H9 (cell line): ENCODE data around the gene FABP1. TPM values are rescaled to one million over a fixed set of nuclear protein-coding genes. Genes with fewer than 3 reads are reported as not detected.

ENCODE experiments used
- DNase-seq: peaks from one replicate; pipeline ENCODE4 v3.0.0-alpha.2; 2017
- H2AFZ ChIP-seq: one replicate; pipeline ENCODE4 v1.6.1; 2013; ENCODE audit warnings: mild to moderate bottlenecking, low read length, control low read depth, moderate library complexity
- H2AK5ac ChIP-seq: 2 replicates; pipeline ENCODE4 v1.6.1; 2013; ENCODE audit warnings: low read length, control low read depth, mixed read lengths; ENCODE audit not compliant: insufficient read length
- H2BK120ac ChIP-seq: one replicate; pipeline ENCODE4 v1.6.1; 2013; ENCODE audit warnings: low read depth, mild to moderate bottlenecking, low read length, control low read depth, inconsistent platforms; ENCODE audit not compliant: poor library complexity, severe bottlenecking
- H2BK12ac ChIP-seq: 2 replicates; pipeline ENCODE4 v1.6.1; 2013; ENCODE audit warnings: low read length, control low read depth, mixed read lengths, low read depth; ENCODE audit not compliant: insufficient read length
- H2BK15ac ChIP-seq: 2 replicates; pipeline ENCODE4 v1.6.1; 2013; ENCODE audit warnings: low read depth, low read length, control low read depth
- H2BK20ac ChIP-seq: one replicate; pipeline ENCODE4 v1.6.1; 2013; ENCODE audit warnings: low read depth, mild to moderate bottlenecking, low read length, control low read depth, inconsistent platforms; ENCODE audit not compliant: poor library complexity, severe bottlenecking
- H2BK5ac ChIP-seq: 2 replicates; pipeline ENCODE4 v1.6.1; 2013; ENCODE audit warnings: low read length, control low read depth, mixed read lengths; ENCODE audit not compliant: insufficient read length
- H3K14ac ChIP-seq: 2 replicates; pipeline ENCODE4 v1.6.1; 2013; ENCODE audit warnings: low read length, control low read depth; ENCODE audit not compliant: insufficient read depth
- H3K18ac ChIP-seq: 2 replicates; pipeline ENCODE4 v1.6.1; 2013; ENCODE audit warnings: low read depth, mild to moderate bottlenecking, mixed read lengths, low read length, control low read depth; ENCODE audit not compliant: insufficient read length
- H3K23ac ChIP-seq: 2 replicates; pipeline ENCODE4 v1.6.1; 2013; ENCODE audit warnings: low read length, control low read depth, mixed read lengths, low read depth; ENCODE audit not compliant: insufficient read length
- H3K23me2 ChIP-seq: 2 replicates; pipeline ENCODE4 v1.6.1; 2013; ENCODE audit warnings: low read depth, mild to moderate bottlenecking, mixed read lengths, low read length, control low read depth; ENCODE audit not compliant: insufficient read length, poor library complexity, severe bottlenecking
- H3K27ac ChIP-seq: 2 replicates; pipeline ENCODE4 v1.5.1; 2013; ENCODE audit warnings: low read length, control low read depth, mixed read lengths, low read depth; ENCODE audit not compliant: insufficient read length
- H3K27me3 ChIP-seq: 2 replicates; pipeline ENCODE4 v1.6.1; 2013; ENCODE audit warnings: low read length, control low read depth, inconsistent platforms; ENCODE audit not compliant: insufficient read depth
- H3K4ac ChIP-seq: 2 replicates; pipeline ENCODE4 v1.6.1; 2013; ENCODE audit warnings: low read depth, mild to moderate bottlenecking, control low read depth, inconsistent platforms, low read length, moderate library complexity
- H3K4me1 ChIP-seq: 2 replicates; pipeline ENCODE4 v1.6.1; 2013; ENCODE audit warnings: low read length, control low read depth, inconsistent platforms; ENCODE audit not compliant: insufficient read depth
- H3K4me2 ChIP-seq: 2 replicates; pipeline ENCODE4 v1.6.1; 2013; ENCODE audit warnings: low read length, control low read depth, mixed read lengths; ENCODE audit not compliant: insufficient read length, insufficient read depth
- H3K56ac ChIP-seq: 2 replicates; pipeline ENCODE4 v1.6.1; 2013; ENCODE audit warnings: low read depth, mild to moderate bottlenecking, mixed read lengths, low read length, control low read depth; ENCODE audit not compliant: insufficient read length
- H3K79me1 ChIP-seq: 2 replicates; pipeline ENCODE4 v1.6.1; 2013; ENCODE audit warnings: low read depth, mild to moderate bottlenecking, moderate library complexity, low read length, control low read depth, inconsistent platforms; ENCODE audit not compliant: insufficient read depth, poor library complexity, severe bottlenecking
- H3K79me2 ChIP-seq: 2 replicates; pipeline ENCODE4 v1.6.1; 2013; ENCODE audit warnings: low read length, control low read depth, inconsistent platforms; ENCODE audit not compliant: insufficient read depth
- H3K9ac ChIP-seq: 2 replicates; pipeline ENCODE4 v1.6.1; 2013; ENCODE audit warnings: low read length, control low read depth, mixed read lengths; ENCODE audit not compliant: insufficient read length; ENCODE audit errors: extremely low read depth
- H3K9me3 ChIP-seq: one replicate; pipeline ENCODE4 v1.6.1; 2013; ENCODE audit warnings: low read depth, low read length, inconsistent platforms; ENCODE audit not compliant: control insufficient read depth
- H3T11ph ChIP-seq: one replicate; pipeline ENCODE4 v1.6.1; 2013; ENCODE audit warnings: mild to moderate bottlenecking, low read length, control low read depth, inconsistent platforms
- H4K20me1 ChIP-seq: one replicate; pipeline ENCODE4 v1.6.1; 2013; ENCODE audit not compliant: control insufficient read depth, insufficient read length, insufficient read depth
- H4K5ac ChIP-seq: 2 replicates; pipeline ENCODE4 v1.6.1; 2013; ENCODE audit warnings: low read depth, mild to moderate bottlenecking, mixed read lengths, low read length, control low read depth; ENCODE audit not compliant: insufficient read length
- H4K8ac ChIP-seq: replicated peaks from 2 replicates; pipeline ENCODE4 v1.6.1; 2013; ENCODE audit warnings: low read length, control low read depth, mixed read lengths, low read depth; ENCODE audit not compliant: insufficient read length
- H4K91ac ChIP-seq: 2 replicates; pipeline ENCODE4 v1.6.1; 2013; ENCODE audit warnings: low read depth, mild to moderate bottlenecking, moderate library complexity, mixed read lengths, low read length, control low read depth; ENCODE audit not compliant: insufficient read length
- H3K27ac Mint-ChIP-seq, 3 experiments: 2 replicates in 2 of 3; 3 replicates in 1 of 3; pipeline ENCODE4 v1.8.0; 2020 to 2021; ENCODE audit warnings: mixed read lengths in 3 of 3, mild to moderate bottlenecking in 1 of 3, moderate library complexity in 1 of 3
- H3K27me3 Mint-ChIP-seq: 2 replicates; pipeline ENCODE4 v1.8.0; 2021; ENCODE audit warnings: low read depth, mild to moderate bottlenecking, moderate library complexity, mixed read lengths
- H3K36me3 Mint-ChIP-seq, 3 experiments: 2 replicates in 2 of 3; 3 replicates in 1 of 3; pipeline ENCODE4 v1.8.0; 2020 to 2021; ENCODE audit warnings: low read depth in 3 of 3, mixed read lengths in 3 of 3; ENCODE audit not compliant: insufficient read depth in 1 of 3
- H3K4me1 Mint-ChIP-seq, 2 experiments: 2 replicates each; pipeline ENCODE4 v1.8.0; 2020; ENCODE audit warnings: mixed read lengths in 2 of 2
- H3K4me3 Mint-ChIP-seq, 2 experiments: 2 replicates in 1 of 2; 3 replicates in 1 of 2; pipeline ENCODE4 v1.8.0; 2020 to 2021; ENCODE audit warnings: mild to moderate bottlenecking in 2 of 2, mixed read lengths in 2 of 2, moderate library complexity in 1 of 2
- H3K9me3 Mint-ChIP-seq, 2 experiments: 2 replicates in 1 of 2; 3 replicates in 1 of 2; pipeline ENCODE4 v1.8.0; 2020; ENCODE audit warnings: mild to moderate bottlenecking in 2 of 2, mixed read lengths in 2 of 2, moderate library complexity in 1 of 2
- CTCF ChIP-seq: fragments of 200-600 bp; sonication (generic); conservative IDR thresholded peaks from 3 replicates; pipeline ENCODE4 v1.8.0; 2021; ENCODE audit warnings: antibody characterized with exemption, mild to moderate bottlenecking
- WGBS: extraction: QIAGEN DNeasy Blood & Tissue Kit; methylation state at CpG from one replicate; pipeline ENCODE4 v1.1.7; 2013; ENCODE audit warnings: missing lambda C conversion rate, low lambda C conversion rate, mixed read lengths; ENCODE audit not compliant: insufficient read length; ENCODE audit errors: extremely low coverage; 5-methylcytosine and 5-hydroxymethylcytosine counted together
- total RNA-seq: library from RNA; stranded (reverse); gene quantifications from 2 replicates; pipeline ENCODE4 v1.2.1, GENCODE V29; 2021

FABP1 gene
- total RNA-seq, 1 experiment from 2014 or later: not detected

GRCh38 chr2:88078643-88079172 is 49.2 kb downstream of the FABP1 start:
- no peak overlapping the region for H2BK5ac ChIP-seq
- no peak overlapping the region for H3K56ac ChIP-seq
- no peak overlapping the region for H4K8ac ChIP-seq
- no peak for DNase-seq
- no peak overlapping the region for H3K27ac ChIP-seq
- H2BK12ac ChIP-seq: no peak overlapping the region
- H2BK120ac ChIP-seq: no peak overlapping the region
- peaks cover 9% of the 10 kb centered on the region for H3K4me1 ChIP-seq
- Mint-ChIP-seq H3K27ac (no peak overlapping the region), H3K4me1 (peaks cover 20 to 21% of the 10 kb centered on the region in 2 experiments), H3K4me3 (no peak overlapping the region), H3K9me3 (peaks cover 3 to 5% of the 10 kb centered on the region in 2 experiments; a peak in 4 of 5 replicates), H3K27me3 (no peaks in the 10 kb centered on the region; the same call in 1 of the 2 replicates), H3K36me3 (no peaks in the 10 kb centered on the region)
- H3K18ac ChIP-seq: no peak overlapping the region
- no CpG with 5 or more reads among the region's 3 CpGs for whole genome bisulfite sequencing
- no peaks in the 10 kb centered on the region; the same call in 1 of the 2 replicates for H3K27me3 ChIP-seq
- H3K14ac ChIP-seq: no peak overlapping the region
- no peak overlapping the region for H3K4ac ChIP-seq
- H3K79me2 ChIP-seq: no peaks in the 10 kb centered on the region
- no peak for TF ChIP-seq CTCF
- H2AK5ac ChIP-seq: no peak overlapping the region
- H4K5ac ChIP-seq: no peak overlapping the region
- H3K23ac ChIP-seq: no peak overlapping the region
- no peak overlapping the region for H3K9ac ChIP-seq
- H4K91ac ChIP-seq: no peak overlapping the region
- H2BK15ac ChIP-seq: no peak overlapping the region
- no peak overlapping the region for H2BK20ac ChIP-seq
- no peaks in the 10 kb centered on the region for H3K9me3 ChIP-seq
- no peak overlapping the region for H2AFZ ChIP-seq
- no peaks in the 10 kb centered on the region for H3K79me1 ChIP-seq
- H4K20me1 ChIP-seq: no peaks in the 10 kb centered on the region
- H3K4me2 ChIP-seq: no peak overlapping the region
- H3T11ph ChIP-seq: no peak overlapping the region
- H3K23me2 ChIP-seq: no peaks in the 10 kb centered on the region
